ENCODE results near the gene EBLN2.

- no peak for TF ChIP-seq POLR2A (IDR thresholded peaks at IDR 0.05)
- TF ChIP-seq, protein P1, sequence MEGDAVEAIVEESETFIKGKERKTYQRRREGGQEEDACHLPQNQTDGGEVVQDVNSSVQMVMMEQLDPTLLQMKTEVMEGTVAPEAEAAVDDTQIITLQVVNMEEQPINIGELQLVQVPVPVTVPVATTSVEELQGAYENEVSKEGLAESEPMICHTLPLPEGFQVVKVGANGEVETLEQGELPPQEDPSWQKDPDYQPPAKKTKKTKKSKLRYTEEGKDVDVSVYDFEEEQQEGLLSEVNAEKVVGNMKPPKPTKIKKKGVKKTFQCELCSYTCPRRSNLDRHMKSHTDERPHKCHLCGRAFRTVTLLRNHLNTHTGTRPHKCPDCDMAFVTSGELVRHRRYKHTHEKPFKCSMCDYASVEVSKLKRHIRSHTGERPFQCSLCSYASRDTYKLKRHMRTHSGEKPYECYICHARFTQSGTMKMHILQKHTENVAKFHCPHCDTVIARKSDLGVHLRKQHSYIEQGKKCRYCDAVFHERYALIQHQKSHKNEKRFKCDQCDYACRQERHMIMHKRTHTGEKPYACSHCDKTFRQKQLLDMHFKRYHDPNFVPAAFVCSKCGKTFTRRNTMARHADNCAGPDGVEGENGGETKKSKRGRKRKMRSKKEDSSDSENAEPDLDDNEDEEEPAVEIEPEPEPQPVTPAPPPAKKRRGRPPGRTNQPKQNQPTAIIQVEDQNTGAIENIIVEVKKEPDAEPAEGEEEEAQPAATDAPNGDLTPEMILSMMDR (IDR thresholded peaks at IDR 0.05): no peak
Measured at GRCh38 chr3:73107676-73108187, 46.3 kb downstream of the EBLN2 start.

Data from testis (tissue), 2 donors.